Heart left ventricle (tissue), 13 donors: ENCODE measurements around the gene RAD51B.

Experiments used
- CTCF ChIP-seq, 12 donors: fragments of 200-600 bp; sonication (generic) in 4 of 12; IDR thresholded peaks; one replicate each; pipeline versions ENCODE4 v1.5.0 to v1.8.0; 2018 to 2022; ENCODE audit warnings: antibody characterized with exemption in 12 of 12, mild to moderate bottlenecking in 5 of 12
- POLR2A ChIP-seq, 2 donors: fragments of 450-650 bp; IDR thresholded peaks; one replicate each; pipeline ENCODE4 v1.6.1; 2017; ENCODE audit warnings: antibody characterized with exemption in 2 of 2, mild to moderate bottlenecking in 2 of 2, moderate library complexity in 2 of 2
- donor health status: ischemic (EF 13 %, LVEDD 7.1; RV severe dilation, severe dysfunction).
- donor health status: DM: no; HTN: yes; CAD: no.
- donor health status: DM: no; HTN: no; CAD: no.
- donor health status: ischemic (EF 25% LVEDD 6.9; RV normal size, moderate dysfunction).
- donor health status: ischemic (EF 25% LVEDD 5.7; RV mildly dilated, moderate dysfunction).
- donor health status: ischemic (EF 35%, LVEDD 5.7; RV mildly dilated, moderate dysfunction).
- donor health status: nonischemic (EF 11% LVEDD 7.7; RV severe dilation, severe dysfunction).
- donor health status: DM: yes; HTN: yes; CAD: no.
- donor health status: PGD.
- donor health status: ischemic (EF 29% LVEDD 5.4; RV normal size, mild dysfunction).
- donor health status: nonischemic (EF 23%, LVEDD 6.1; RV moderate dilation, normal function).

DNA sequence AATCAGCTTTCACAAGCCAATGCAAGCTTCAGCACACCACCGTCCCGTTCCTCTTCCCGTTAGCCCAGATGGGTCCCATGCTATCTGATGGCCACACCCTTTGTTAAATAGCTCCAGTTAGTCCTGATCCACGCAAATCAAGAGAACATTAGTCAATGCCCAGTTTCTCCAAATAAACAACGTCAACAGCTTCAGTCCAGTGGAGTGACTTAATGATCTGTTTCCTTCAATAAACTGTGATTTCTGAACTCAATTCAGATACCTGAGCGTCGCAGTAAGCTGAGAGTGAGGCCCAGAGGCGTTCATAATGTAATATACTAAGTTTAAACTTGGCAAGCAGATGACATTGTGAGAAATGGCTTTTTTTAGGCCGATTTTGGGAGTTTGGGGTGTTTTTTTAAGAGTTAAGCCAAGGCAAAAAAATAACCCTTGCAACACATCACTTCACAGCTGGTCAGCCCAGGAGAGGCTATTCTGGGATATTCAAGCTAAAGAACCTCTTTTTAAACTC lies 861.0 kb downstream of the RAD51B start:
- no peak for TF ChIP-seq POLR2A (IDR thresholded peaks at IDR 0.05)
- TF ChIP-seq CTCF (IDR thresholded peaks at IDR 0.05): no peak
